ENCODE results near the gene CPLX3.

CPLX3 gene

DNA sequence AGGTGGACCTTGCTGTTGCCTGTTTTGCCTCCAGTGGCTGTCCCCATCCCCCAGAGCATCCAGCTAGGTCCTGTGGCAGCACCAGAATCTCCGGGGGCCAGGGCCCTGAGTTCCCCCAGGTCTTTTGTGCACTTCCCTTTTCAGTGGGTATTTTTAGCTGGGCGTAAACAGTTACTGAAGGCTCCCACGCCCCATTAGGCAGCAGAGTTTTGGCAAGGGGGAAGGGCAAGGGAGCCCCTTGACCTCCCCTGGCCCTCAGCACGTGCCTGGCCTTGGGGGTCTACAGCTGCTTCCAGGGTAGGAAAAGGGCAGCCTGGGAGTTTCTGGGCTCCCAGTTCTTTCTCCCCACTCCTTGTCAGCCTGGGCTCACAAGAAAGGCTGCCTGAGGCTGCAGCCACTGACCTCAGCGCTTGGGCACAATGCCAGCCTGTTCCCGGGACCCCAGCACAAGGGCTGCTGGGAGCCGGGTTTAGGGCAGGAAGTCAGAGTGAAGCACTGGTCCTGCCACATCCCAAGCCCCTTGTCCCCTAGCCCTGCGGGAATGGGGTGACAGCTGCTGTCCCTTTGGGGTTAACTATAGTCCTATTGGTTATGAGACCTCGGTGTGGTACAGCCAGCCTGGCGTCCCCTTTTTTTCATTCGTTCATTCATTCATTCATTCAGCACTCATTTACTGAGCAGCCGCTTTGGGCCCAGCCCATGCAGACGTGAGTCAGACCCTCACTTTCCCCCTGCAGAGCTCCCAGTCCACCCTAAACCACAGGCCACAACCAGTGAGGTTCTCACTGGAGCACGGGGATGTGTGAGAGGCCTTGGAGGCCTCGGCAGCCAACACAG, 36.1 kb upstream of the CPLX3 start:
- peak overlapping the region; percentile 96 for H3K9ac ChIP-seq (ENCODE audit: low read depth, low read length, poor library complexity, severe bottlenecking)
- H3K9me3 ChIP-seq (ENCODE audit: insufficient read depth, low read depth, low read length) = no peaks in the 10 kb centered on the region
- peaks cover 71% of the 10 kb centered on the region for H3K4me1 ChIP-seq (ENCODE audit: insufficient read depth, low read length, poor library complexity, severe bottlenecking)
- peaks cover 94% of the 10 kb centered on the region for H3K79me2 ChIP-seq (ENCODE audit: insufficient read depth, low read length)
- TF ChIP-seq EZH2phosphoT487 (IDR thresholded peaks at IDR 0.05; ENCODE audit: borderline replicate concordance) = no peak
- TF ChIP-seq, protein P1, sequence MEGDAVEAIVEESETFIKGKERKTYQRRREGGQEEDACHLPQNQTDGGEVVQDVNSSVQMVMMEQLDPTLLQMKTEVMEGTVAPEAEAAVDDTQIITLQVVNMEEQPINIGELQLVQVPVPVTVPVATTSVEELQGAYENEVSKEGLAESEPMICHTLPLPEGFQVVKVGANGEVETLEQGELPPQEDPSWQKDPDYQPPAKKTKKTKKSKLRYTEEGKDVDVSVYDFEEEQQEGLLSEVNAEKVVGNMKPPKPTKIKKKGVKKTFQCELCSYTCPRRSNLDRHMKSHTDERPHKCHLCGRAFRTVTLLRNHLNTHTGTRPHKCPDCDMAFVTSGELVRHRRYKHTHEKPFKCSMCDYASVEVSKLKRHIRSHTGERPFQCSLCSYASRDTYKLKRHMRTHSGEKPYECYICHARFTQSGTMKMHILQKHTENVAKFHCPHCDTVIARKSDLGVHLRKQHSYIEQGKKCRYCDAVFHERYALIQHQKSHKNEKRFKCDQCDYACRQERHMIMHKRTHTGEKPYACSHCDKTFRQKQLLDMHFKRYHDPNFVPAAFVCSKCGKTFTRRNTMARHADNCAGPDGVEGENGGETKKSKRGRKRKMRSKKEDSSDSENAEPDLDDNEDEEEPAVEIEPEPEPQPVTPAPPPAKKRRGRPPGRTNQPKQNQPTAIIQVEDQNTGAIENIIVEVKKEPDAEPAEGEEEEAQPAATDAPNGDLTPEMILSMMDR (conservative IDR thresholded peaks at IDR 0.05; ENCODE audit: low read length) = no peak
- H2AFZ ChIP-seq (ENCODE audit: low read length) = no peak overlapping the region
- no peaks in the 10 kb centered on the region for H3K9me2 ChIP-seq (replicated peaks; ENCODE audit: low read depth, low read length)
- peaks cover 19% of the 10 kb centered on the region; the same call in 1 of the 2 replicates for H3K36me3 ChIP-seq (ENCODE audit: insufficient read depth, low read length)
- peak overlapping the region; percentile 83 for H3K4me3 ChIP-seq (ENCODE audit: low read length, poor library complexity, severe bottlenecking)
- peaks cover 89% of the 10 kb centered on the region for H4K20me1 ChIP-seq (ENCODE audit: insufficient read depth, low read length, poor library complexity, severe bottlenecking)
- H3F3A ChIP-seq (ENCODE audit: low read depth) = peaks cover 6% of the 10 kb centered on the region; the same call in 1 of the 2 replicates
- no peaks in the 10 kb centered on the region for H3K27me3 ChIP-seq (ENCODE audit: insufficient read depth, low read length, poor library complexity, severe bottlenecking)
- peak overlapping the region; percentile 95 for H3K4me2 ChIP-seq (ENCODE audit: low read depth, low read length, poor library complexity, severe bottlenecking)

DNA sequence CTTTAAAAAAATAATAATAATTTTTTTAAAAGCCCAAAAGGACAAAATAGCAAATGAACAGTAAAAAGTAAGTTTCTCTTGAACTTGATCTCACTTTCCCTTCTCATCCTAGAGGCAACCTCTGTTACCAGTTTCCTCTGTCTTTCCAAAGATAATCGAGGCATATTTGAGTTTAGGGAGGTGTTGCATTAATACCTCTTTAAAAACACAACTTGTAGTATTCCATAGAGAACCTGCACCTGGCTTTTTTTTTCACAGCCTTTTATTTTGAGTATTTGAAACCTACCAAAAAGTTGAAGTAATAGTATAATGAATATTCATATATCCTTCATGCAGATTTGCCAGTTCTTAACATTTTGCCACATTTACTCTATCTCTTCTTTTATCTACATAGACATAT, 35.4 kb upstream of the CPLX3 start:
- Histone ChIP-seq H3K4me3 (ENCODE audit: low read length, poor library complexity, severe bottlenecking) (peak overlapping the region; percentile 83), H3K36me3 (ENCODE audit: insufficient read depth, low read length) (peaks cover 19% of the 10 kb centered on the region; the same call in 1 of the 2 replicates), H3K9ac (ENCODE audit: low read depth, low read length, poor library complexity, severe bottlenecking) (peak overlapping the region; percentile 96), H3K4me2 (ENCODE audit: low read depth, low read length, poor library complexity, severe bottlenecking) (peak overlapping the region; percentile 95), H4K20me1 (ENCODE audit: insufficient read depth, low read length, poor library complexity, severe bottlenecking) (peaks cover 90% of the 10 kb centered on the region), H3K9me3 (ENCODE audit: insufficient read depth, low read depth, low read length) (no peaks in the 10 kb centered on the region), H3F3A (ENCODE audit: low read depth) (peaks cover 6% of the 10 kb centered on the region; the same call in 1 of the 2 replicates), H3K27me3 (ENCODE audit: insufficient read depth, low read length, poor library complexity, severe bottlenecking) (no peaks in the 10 kb centered on the region), H3K79me2 (ENCODE audit: insufficient read depth, low read length) (peaks cover 94% of the 10 kb centered on the region), H3K4me1 (ENCODE audit: insufficient read depth, low read length, poor library complexity, severe bottlenecking) (peaks cover 65% of the 10 kb centered on the region), H3K9me2 (replicated peaks; ENCODE audit: low read depth, low read length) (no peaks in the 10 kb centered on the region), H2AFZ (ENCODE audit: low read length) (no peak overlapping the region)
- TF ChIP-seq, protein P1 (conservative IDR thresholded peaks at IDR 0.05; ENCODE audit: low read length) = no peak
- TF ChIP-seq EZH2phosphoT487 (IDR thresholded peaks at IDR 0.05; ENCODE audit: borderline replicate concordance) = no peak

DNA sequence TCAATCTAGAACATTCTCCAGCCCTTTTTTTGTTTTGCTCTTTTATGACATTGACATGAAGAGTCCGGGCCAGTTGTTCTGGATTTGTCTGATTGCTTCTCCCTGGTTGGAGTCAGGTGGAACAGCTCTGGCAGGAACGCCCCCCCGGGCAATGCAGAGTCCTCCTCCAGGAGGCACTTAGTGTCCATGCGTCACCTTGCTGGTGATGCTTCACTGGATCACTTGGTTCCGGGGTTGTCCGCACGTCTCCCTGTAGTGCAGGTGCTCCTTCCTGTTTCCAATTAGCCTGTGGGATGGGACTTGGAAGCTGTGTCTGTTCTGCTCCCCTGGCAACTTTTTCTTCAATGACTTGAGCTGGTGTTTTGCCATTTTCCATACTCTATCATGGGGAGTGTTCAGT, 34.8 kb upstream of the CPLX3 start:
- Histone ChIP-seq H3K4me1 (ENCODE audit: insufficient read depth, low read length, poor library complexity, severe bottlenecking) (peaks cover 58% of the 10 kb centered on the region), H3K9me3 (ENCODE audit: insufficient read depth, low read depth, low read length) (no peaks in the 10 kb centered on the region), H3K9ac (ENCODE audit: low read depth, low read length, poor library complexity, severe bottlenecking) (peak overlapping the region; percentile 1), H3K4me2 (ENCODE audit: low read depth, low read length, poor library complexity, severe bottlenecking) (peak overlapping the region; percentile 95), H3K36me3 (ENCODE audit: insufficient read depth, low read length) (peaks cover 19% of the 10 kb centered on the region; the same call in 1 of the 2 replicates), H2AFZ (ENCODE audit: low read length) (no peak overlapping the region), H3K27me3 (ENCODE audit: insufficient read depth, low read length, poor library complexity, severe bottlenecking) (no peaks in the 10 kb centered on the region), H3K79me2 (ENCODE audit: insufficient read depth, low read length) (peaks cover 94% of the 10 kb centered on the region), H3K4me3 (ENCODE audit: low read length, poor library complexity, severe bottlenecking) (no peak overlapping the region), H4K20me1 (ENCODE audit: insufficient read depth, low read length, poor library complexity, severe bottlenecking) (peaks cover 89% of the 10 kb centered on the region), H3F3A (ENCODE audit: low read depth) (peaks cover 6% of the 10 kb centered on the region; the same call in 1 of the 2 replicates), H3K9me2 (replicated peaks; ENCODE audit: low read depth, low read length) (no peaks in the 10 kb centered on the region)
- no peak for TF ChIP-seq EZH2phosphoT487 (IDR thresholded peaks at IDR 0.05; ENCODE audit: borderline replicate concordance)
- TF ChIP-seq, protein P1 (conservative IDR thresholded peaks at IDR 0.05; ENCODE audit: low read length) = no peak

Measured in Loucy (cell line).